ENCODE data around the gene SMIM17. TPM values are rescaled to one million over a fixed set of nuclear protein-coding genes. Genes with fewer than 3 reads are reported as not detected.

SMIM17 gene
- total and polyA plus RNA-seq, 4 donors, result 0.28 TPM; not detected in 3

DNA sequence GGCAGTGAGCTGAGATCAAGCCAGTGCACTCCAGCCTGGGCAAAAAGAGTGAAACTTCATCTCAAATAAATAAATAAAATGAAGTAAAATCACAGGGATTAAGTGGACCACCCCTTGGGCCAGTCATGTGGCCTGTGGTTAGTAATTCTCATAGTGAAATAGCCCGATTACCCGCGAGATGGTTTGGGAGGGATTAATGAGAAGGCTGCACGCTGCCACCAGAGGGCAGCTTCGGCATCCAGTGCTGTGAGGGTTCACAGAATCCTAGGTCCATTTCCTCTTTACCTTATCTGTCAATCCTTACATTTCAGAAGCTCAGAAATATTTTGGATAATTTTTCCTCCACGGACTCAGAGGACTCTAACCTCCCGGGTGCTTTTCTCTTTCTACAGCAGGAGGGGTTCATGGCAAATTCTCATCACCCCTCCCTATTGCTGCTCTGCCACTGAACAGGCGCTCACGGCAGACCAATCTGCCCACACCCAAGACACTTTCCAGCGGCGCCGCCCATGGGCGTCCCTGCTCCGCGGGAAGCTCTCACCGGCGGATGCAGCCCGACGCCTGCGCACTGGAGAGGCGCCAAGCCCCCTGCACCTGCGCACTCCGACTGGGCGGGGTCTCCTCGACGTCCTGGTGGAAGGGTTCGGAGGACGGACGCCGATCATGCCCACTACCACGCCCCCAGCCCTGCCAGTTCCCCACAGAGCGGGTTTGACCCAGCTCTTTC, 17.6 kb downstream of the SMIM17 start:
- H3K27ac ChIP-seq (ENCODE audit: low read depth in 1 of 2, low read length in 2 of 2), result no peak overlapping the region
- H3K9ac ChIP-seq (ENCODE audit: low read depth in 1 of 2, low read length in 2 of 2), result no peak overlapping the region
- DNase-seq (ENCODE audit: low spot score), result no peak
- H3K27me3 ChIP-seq (ENCODE audit: control insufficient read depth in 4 of 4, insufficient read depth in 4 of 4, low read length in 3 of 4), result no peaks in the 10 kb centered on the region
- TF ChIP-seq HNF4G (IDR thresholded peaks at IDR 0.05), result no peak
- TF ChIP-seq, protein P1, sequence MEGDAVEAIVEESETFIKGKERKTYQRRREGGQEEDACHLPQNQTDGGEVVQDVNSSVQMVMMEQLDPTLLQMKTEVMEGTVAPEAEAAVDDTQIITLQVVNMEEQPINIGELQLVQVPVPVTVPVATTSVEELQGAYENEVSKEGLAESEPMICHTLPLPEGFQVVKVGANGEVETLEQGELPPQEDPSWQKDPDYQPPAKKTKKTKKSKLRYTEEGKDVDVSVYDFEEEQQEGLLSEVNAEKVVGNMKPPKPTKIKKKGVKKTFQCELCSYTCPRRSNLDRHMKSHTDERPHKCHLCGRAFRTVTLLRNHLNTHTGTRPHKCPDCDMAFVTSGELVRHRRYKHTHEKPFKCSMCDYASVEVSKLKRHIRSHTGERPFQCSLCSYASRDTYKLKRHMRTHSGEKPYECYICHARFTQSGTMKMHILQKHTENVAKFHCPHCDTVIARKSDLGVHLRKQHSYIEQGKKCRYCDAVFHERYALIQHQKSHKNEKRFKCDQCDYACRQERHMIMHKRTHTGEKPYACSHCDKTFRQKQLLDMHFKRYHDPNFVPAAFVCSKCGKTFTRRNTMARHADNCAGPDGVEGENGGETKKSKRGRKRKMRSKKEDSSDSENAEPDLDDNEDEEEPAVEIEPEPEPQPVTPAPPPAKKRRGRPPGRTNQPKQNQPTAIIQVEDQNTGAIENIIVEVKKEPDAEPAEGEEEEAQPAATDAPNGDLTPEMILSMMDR (IDR thresholded peaks at IDR 0.05; ENCODE audit: low read depth, low read length, missing input control), result peak; percentile 19
- WGBS, result 21% methylated on average over 32 of the region's 32 CpGs
- H3K4me3 ChIP-seq (ENCODE audit: low read depth in 1 of 3, low read length in 3 of 3), result peak overlapping the region in 1 of 3 donors; percentile 9
- peaks cover 8 to 43% (median 21%) of the 10 kb centered on the region in 4 donors for H3K9me3 ChIP-seq (ENCODE audit: control insufficient read depth in 4 of 4, low read length in 3 of 4)
- no peaks in the 10 kb centered on the region for H3K4me1 ChIP-seq (ENCODE audit: control insufficient read depth in 4 of 4, insufficient read depth in 4 of 4, low read length in 3 of 4)
- H3K36me3 ChIP-seq (ENCODE audit: control insufficient read depth in 4 of 4, insufficient read depth in 3 of 4, low read depth in 1 of 4, low read length in 3 of 4), result no peaks in the 10 kb centered on the region

- Histone ChIP-seq H3K27ac (ENCODE audit: low read depth in 1 of 2, low read length in 2 of 2) (no peak overlapping the region), H3K27me3 (ENCODE audit: control insufficient read depth in 4 of 4, insufficient read depth in 4 of 4, low read length in 3 of 4) (no peaks in the 10 kb centered on the region), H3K36me3 (ENCODE audit: control insufficient read depth in 4 of 4, insufficient read depth in 3 of 4, low read depth in 1 of 4, low read length in 3 of 4) (no peaks in the 10 kb centered on the region), H3K4me1 (ENCODE audit: control insufficient read depth in 4 of 4, insufficient read depth in 4 of 4, low read length in 3 of 4) (no peaks in the 10 kb centered on the region), H3K4me3 (ENCODE audit: low read depth in 1 of 3, low read length in 3 of 3) (no peak overlapping the region), H3K9ac (ENCODE audit: low read depth in 1 of 2, low read length in 2 of 2) (no peak overlapping the region), H3K9me3 (ENCODE audit: control insufficient read depth in 4 of 4, low read length in 3 of 4) (peaks cover 8 to 43% (median 20%) of the 10 kb centered on the region in 4 donors)
- WGBS, result 86% methylated on average over 3 of the region's 3 CpGs
- TF ChIP-seq FOXA1 (IDR thresholded peaks at IDR 0.05), result no peak
- TF ChIP-seq TAF1 (conservative IDR thresholded peaks at IDR 0.05), result no peak
- no peak for TF ChIP-seq RXRA (IDR thresholded peaks at IDR 0.05)
- TF ChIP-seq YY1 (IDR thresholded peaks at IDR 0.05), result no peak
- no peak for TF ChIP-seq JUND (IDR thresholded peaks at IDR 0.05)
- TF ChIP-seq, protein P1 (IDR thresholded peaks at IDR 0.05; ENCODE audit: low read depth, low read length, missing input control), result no peak
- TF ChIP-seq HNF4A (conservative IDR thresholded peaks at IDR 0.05), result no peak
- TF ChIP-seq, protein P2, sequence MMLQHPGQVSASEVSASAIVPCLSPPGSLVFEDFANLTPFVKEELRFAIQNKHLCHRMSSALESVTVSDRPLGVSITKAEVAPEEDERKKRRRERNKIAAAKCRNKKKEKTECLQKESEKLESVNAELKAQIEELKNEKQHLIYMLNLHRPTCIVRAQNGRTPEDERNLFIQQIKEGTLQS (IDR thresholded peaks at IDR 0.05), result no peak
- TF ChIP-seq GABPA (IDR thresholded peaks at IDR 0.05 in 1 of 2, conservative IDR thresholded peaks at IDR 0.05 in 1 of 2), result no peak
- no peak for TF ChIP-seq HNF4G (IDR thresholded peaks at IDR 0.05)
- TF ChIP-seq, protein P3, sequence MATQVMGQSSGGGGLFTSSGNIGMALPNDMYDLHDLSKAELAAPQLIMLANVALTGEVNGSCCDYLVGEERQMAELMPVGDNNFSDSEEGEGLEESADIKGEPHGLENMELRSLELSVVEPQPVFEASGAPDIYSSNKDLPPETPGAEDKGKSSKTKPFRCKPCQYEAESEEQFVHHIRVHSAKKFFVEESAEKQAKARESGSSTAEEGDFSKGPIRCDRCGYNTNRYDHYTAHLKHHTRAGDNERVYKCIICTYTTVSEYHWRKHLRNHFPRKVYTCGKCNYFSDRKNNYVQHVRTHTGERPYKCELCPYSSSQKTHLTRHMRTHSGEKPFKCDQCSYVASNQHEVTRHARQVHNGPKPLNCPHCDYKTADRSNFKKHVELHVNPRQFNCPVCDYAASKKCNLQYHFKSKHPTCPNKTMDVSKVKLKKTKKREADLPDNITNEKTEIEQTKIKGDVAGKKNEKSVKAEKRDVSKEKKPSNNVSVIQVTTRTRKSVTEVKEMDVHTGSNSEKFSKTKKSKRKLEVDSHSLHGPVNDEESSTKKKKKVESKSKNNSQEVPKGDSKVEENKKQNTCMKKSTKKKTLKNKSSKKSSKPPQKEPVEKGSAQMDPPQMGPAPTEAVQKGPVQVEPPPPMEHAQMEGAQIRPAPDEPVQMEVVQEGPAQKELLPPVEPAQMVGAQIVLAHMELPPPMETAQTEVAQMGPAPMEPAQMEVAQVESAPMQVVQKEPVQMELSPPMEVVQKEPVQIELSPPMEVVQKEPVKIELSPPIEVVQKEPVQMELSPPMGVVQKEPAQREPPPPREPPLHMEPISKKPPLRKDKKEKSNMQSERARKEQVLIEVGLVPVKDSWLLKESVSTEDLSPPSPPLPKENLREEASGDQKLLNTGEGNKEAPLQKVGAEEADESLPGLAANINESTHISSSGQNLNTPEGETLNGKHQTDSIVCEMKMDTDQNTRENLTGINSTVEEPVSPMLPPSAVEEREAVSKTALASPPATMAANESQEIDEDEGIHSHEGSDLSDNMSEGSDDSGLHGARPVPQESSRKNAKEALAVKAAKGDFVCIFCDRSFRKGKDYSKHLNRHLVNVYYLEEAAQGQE (IDR thresholded peaks at IDR 0.05), result no peak
- TF ChIP-seq, protein P4, sequence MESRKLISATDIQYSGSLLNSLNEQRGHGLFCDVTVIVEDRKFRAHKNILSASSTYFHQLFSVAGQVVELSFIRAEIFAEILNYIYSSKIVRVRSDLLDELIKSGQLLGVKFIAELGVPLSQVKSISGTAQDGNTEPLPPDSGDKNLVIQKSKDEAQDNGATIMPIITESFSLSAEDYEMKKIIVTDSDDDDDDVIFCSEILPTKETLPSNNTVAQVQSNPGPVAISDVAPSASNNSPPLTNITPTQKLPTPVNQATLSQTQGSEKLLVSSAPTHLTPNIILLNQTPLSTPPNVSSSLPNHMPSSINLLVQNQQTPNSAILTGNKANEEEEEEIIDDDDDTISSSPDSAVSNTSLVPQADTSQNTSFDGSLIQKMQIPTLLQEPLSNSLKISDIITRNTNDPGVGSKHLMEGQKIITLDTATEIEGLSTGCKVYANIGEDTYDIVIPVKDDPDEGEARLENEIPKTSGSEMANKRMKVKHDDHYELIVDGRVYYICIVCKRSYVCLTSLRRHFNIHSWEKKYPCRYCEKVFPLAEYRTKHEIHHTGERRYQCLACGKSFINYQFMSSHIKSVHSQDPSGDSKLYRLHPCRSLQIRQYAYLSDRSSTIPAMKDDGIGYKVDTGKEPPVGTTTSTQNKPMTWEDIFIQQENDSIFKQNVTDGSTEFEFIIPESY (IDR thresholded peaks at IDR 0.05), result no peak
- no peak for TF ChIP-seq NR2F2 (IDR thresholded peaks at IDR 0.05)
- TF ChIP-seq MAX (IDR thresholded peaks at IDR 0.05), result no peak
- TF ChIP-seq SP1 (IDR thresholded peaks at IDR 0.05), result no peak
- no peak for TF ChIP-seq EGR1 (IDR thresholded peaks at IDR 0.05; ENCODE audit: low read depth in 2 of 2)
- TF ChIP-seq RAD21 (IDR thresholded peaks at IDR 0.05), result no peak
- no peak for DNase-seq (ENCODE audit: low spot score)
Measured at GRCh38 chr19:56661248-56661647, 18.3 kb downstream of the SMIM17 start.

Measured in liver (tissue), 9 donors.